ENCODE measurements around the gene ARL6IP4. TPM values are rescaled to one million over a fixed set of nuclear protein-coding genes. Genes with fewer than 3 reads are reported as not detected.

ARL6IP4 gene
- total RNA-seq, 1 donor from 2014 or later: 173 TPM

DNA sequence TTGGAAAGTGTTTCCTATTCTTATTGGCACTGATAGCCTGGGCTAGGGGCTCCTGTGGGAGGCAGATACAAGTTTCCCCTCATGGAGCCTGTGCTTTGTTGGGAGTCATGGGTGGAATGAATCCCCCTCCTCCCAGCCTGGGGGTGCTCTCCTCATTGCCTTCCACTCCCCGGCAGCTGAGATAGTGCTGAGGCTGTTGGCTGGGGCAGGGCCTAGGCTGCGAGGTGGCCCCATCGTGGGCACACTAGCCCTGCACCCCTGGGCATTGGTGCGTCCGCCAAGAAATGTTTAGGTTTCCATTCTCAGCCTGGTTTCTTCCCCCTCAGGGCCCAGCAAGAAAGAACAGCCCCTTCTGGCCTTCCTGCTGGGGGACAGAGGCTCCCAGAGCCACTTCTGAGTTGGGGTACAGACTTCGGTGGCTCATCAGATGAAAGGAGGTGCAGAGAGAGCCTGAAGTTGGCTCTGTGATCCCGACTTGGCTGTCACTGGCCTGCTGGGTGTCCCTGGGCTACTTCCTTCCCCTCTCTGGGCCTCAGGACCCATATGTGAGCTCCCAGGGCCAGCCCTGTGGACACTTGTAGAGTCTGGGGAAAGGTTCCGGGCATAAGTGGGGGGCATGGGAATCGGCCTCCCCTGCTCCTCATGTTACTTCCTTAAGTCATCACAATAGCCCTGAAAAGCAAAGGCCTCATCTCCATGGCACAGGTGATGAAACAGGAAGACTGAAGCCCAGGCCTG lies 2.7 kb upstream of the ARL6IP4 start:
- Mint-ChIP-seq H3K4me1 (peaks cover 38% of the 10 kb centered on the region), H3K9me3 (no peaks in the 10 kb centered on the region), H3K4me3 (peak overlapping the region; percentile 99), H3K27me3 (ENCODE audit: low read depth) (peaks cover 6% of the 10 kb centered on the region), H3K27ac (ENCODE audit: unreplicated experiment) (no peak overlapping the region), H3K36me3 (ENCODE audit: low read depth) (no peaks in the 10 kb centered on the region)
- no peak for DNase-seq (ENCODE audit: low read depth, low spot score)
- TF ChIP-seq, protein P1, sequence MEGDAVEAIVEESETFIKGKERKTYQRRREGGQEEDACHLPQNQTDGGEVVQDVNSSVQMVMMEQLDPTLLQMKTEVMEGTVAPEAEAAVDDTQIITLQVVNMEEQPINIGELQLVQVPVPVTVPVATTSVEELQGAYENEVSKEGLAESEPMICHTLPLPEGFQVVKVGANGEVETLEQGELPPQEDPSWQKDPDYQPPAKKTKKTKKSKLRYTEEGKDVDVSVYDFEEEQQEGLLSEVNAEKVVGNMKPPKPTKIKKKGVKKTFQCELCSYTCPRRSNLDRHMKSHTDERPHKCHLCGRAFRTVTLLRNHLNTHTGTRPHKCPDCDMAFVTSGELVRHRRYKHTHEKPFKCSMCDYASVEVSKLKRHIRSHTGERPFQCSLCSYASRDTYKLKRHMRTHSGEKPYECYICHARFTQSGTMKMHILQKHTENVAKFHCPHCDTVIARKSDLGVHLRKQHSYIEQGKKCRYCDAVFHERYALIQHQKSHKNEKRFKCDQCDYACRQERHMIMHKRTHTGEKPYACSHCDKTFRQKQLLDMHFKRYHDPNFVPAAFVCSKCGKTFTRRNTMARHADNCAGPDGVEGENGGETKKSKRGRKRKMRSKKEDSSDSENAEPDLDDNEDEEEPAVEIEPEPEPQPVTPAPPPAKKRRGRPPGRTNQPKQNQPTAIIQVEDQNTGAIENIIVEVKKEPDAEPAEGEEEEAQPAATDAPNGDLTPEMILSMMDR (conservative IDR thresholded peaks at IDR 0.05): no peak

DNA sequence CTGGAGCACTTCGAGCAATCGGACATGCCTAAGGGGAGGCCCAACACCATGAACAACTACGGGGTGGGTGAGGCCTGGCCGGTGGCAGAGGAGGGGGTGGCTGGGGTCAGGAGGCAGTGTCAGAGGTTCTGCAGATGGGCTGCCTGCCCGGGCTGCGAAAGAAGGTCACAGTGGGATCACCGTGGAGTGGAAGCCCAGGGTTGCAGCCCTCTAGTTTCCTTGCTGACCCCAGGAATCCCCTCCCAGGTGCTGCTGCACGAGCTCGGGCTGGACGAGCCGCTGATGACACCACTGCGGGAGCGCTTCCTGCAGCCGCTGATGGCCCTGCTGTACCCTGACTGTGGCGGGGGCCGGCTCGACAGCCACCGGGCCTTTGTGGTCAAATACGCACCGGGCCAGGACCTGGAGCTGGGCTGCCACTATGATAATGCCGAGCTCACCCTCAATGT lies 1.9 kb upstream of the ARL6IP4 start:
- no peaks in the 10 kb centered on the region for H3K36me3 Mint-ChIP-seq (ENCODE audit: low read depth)
- peaks cover 6% of the 10 kb centered on the region for H3K27me3 Mint-ChIP-seq (ENCODE audit: low read depth)
- TF ChIP-seq, protein P1 (conservative IDR thresholded peaks at IDR 0.05): no peak
- peak overlapping the region; percentile 99 for H3K4me3 Mint-ChIP-seq
- no peak for DNase-seq (ENCODE audit: low read depth, low spot score)
- H3K9me3 Mint-ChIP-seq: no peaks in the 10 kb centered on the region
- peaks cover 45% of the 10 kb centered on the region for H3K4me1 Mint-ChIP-seq
- H3K27ac Mint-ChIP-seq (ENCODE audit: unreplicated experiment): no peak overlapping the region

DNA sequence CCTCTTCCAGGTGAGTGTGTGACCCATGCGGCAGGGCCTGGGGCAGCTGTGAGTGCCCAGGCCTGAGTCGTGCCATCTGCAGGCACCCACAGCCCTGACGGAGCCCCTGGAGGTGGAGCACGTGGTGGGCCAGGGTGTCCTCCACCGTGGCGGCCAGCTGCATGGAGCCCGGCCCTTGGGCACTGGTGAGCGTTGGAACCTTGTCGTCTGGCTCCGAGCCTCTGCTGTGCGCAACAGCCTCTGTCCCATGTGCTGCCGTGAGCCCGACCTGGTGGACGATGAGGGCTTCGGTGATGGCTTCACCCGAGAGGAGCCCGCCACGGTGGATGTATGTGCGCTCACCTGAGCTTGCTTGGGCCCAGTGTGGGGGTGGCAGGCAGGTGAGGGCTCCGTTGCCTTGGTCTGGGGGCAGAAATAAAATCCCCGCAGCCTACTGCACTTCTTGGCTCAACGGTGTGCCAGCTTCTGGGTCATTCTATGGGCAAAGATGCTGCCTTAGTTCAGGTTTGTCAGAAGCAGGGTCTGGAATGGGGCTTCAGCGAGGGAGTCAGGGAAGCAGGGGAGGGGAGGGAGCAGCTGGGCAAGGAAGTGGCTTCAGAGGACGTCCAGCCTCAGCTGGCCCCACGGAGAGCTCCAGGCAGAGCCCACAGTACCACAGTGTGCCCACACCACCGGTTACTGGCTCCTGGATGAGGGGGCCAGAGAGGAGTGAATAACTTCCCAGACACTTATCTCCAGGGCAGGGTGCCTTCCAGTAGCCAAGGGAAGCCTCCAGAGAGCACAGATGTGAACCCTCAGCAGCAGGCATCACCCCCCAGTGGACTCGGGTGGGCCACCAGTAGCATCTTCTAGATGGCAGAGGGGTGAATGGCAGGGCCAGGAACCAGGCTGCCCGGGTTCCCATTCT lies 1.2 kb upstream of the ARL6IP4 start:
- H3K9me3 Mint-ChIP-seq: no peaks in the 10 kb centered on the region
- peaks cover 48% of the 10 kb centered on the region for H3K4me1 Mint-ChIP-seq
- TF ChIP-seq, protein P1 (conservative IDR thresholded peaks at IDR 0.05): no peak
- no peak for DNase-seq (ENCODE audit: low read depth, low spot score)
- peak overlapping the region; percentile 96 for H3K4me3 Mint-ChIP-seq
- peaks cover 6% of the 10 kb centered on the region for H3K27me3 Mint-ChIP-seq (ENCODE audit: low read depth)
- H3K36me3 Mint-ChIP-seq (ENCODE audit: low read depth): no peaks in the 10 kb centered on the region
- H3K27ac Mint-ChIP-seq (ENCODE audit: unreplicated experiment): peak overlapping the region; percentile 35

DNA sequence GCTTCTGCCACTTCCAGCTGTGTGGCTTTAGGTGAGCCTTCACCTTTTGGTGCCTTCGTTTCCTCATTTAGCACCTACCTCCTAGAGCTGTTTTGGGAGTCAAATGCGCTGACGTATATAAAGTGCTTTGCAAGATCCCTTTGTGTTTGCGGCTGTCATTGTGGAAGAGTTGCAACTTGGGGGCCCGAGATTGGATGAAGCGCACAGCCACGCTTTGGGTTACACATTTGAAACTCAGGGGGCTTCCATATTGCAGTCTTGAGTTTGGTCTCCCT lies 636 bp upstream of the ARL6IP4 start:
- Mint-ChIP-seq H3K27ac (ENCODE audit: unreplicated experiment) (peak overlapping the region; percentile 88), H3K27me3 (ENCODE audit: low read depth) (peaks cover 3% of the 10 kb centered on the region), H3K4me3 (peak overlapping the region; percentile 96), H3K9me3 (no peaks in the 10 kb centered on the region), H3K36me3 (ENCODE audit: low read depth) (no peaks in the 10 kb centered on the region), H3K4me1 (peaks cover 49% of the 10 kb centered on the region)
- TF ChIP-seq, protein P1 (conservative IDR thresholded peaks at IDR 0.05): no peak
- DNase-seq (ENCODE audit: low read depth, low spot score): no peak

DNA sequence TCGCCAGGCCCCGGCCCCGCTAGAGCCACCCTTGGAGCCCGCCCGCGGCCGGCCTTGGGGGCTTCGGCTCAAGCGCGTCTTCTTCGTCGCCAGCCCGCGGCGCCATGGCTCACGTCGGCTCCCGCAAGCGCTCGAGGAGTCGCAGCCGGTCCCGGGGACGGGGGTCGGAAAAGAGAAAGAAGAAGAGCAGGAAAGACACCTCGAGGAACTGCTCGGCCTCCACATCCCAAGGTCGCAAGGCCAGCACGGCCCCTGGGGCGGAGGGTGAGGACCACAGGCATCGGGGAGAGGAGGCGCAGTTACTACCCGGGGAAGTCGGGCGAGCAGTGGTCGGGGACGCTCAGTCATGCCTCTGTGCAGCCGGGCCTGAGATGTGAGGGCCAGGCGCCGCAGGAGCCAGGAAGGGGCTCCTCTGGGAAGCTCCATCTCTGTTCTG lies 573 bp downstream of the ARL6IP4 start:
- Mint-ChIP-seq H3K27ac (ENCODE audit: unreplicated experiment) (peak overlapping the region; percentile 84), H3K4me3 (peak overlapping the region; percentile 86), H3K27me3 (ENCODE audit: low read depth) (peaks cover 3% of the 10 kb centered on the region), H3K4me1 (peaks cover 46% of the 10 kb centered on the region), H3K9me3 (no peaks in the 10 kb centered on the region), H3K36me3 (ENCODE audit: low read depth) (no peaks in the 10 kb centered on the region)
- TF ChIP-seq, protein P1 (conservative IDR thresholded peaks at IDR 0.05): no peak
- no peak for DNase-seq (ENCODE audit: low read depth, low spot score)

Data from neural crest cell (in vitro differentiated cells).